ENCODE measurements around the gene SIVA1.

Gene SIVA1

GRCh38 chr14:104742586-104743455, 10.1 kb upstream of the SIVA1 start:
- Histone ChIP-seq H3K9ac (ENCODE audit: insufficient read length, low read depth) (no peak overlapping the region), H3K4me3 (ENCODE audit: insufficient read length, low read depth) (no peak overlapping the region), H3K27me3 (ENCODE audit: insufficient read depth, insufficient read length) (no peaks in the 10 kb centered on the region), H3K36me3 (ENCODE audit: insufficient read depth, insufficient read length, low read length) (peaks cover 3% of the 10 kb centered on the region), H3K4me1 (ENCODE audit: insufficient read depth, insufficient read length) (peaks cover 6% of the 10 kb centered on the region), H3K9me3 (ENCODE audit: insufficient read depth, low read length) (no peaks in the 10 kb centered on the region)
- no peak for DNase-seq (ENCODE audit: low read depth, low spot score)
- TF ChIP-seq ZNF274 (IDR thresholded peaks at IDR 0.05; ENCODE audit: low read depth, low read length) (no peak), YY1 (IDR thresholded peaks at IDR 0.05; ENCODE audit: insufficient read depth, insufficient read length) (no peak), SUZ12 (IDR thresholded peaks at IDR 0.05; ENCODE audit: extremely low read depth, insufficient read depth, insufficient read length) (no peak)

GRCh38 chr14:104743461-104744380, 9.2 kb upstream of the SIVA1 start:
- no peak for TF ChIP-seq SUZ12 (IDR thresholded peaks at IDR 0.05; ENCODE audit: extremely low read depth, insufficient read depth, insufficient read length)
- TF ChIP-seq ZNF274 (IDR thresholded peaks at IDR 0.05; ENCODE audit: low read depth, low read length): no peak
- TF ChIP-seq YY1 (IDR thresholded peaks at IDR 0.05; ENCODE audit: insufficient read depth, insufficient read length): no peak
- H3K36me3 ChIP-seq (ENCODE audit: insufficient read depth, insufficient read length, low read length): peaks cover 3% of the 10 kb centered on the region
- peaks cover 11% of the 10 kb centered on the region for H3K4me1 ChIP-seq (ENCODE audit: insufficient read depth, insufficient read length)
- H3K27me3 ChIP-seq (ENCODE audit: insufficient read depth, insufficient read length): no peaks in the 10 kb centered on the region
- H3K9me3 ChIP-seq (ENCODE audit: insufficient read depth, low read length): no peaks in the 10 kb centered on the region
- no peak for DNase-seq (ENCODE audit: low read depth, low spot score)
- no peak overlapping the region for H3K9ac ChIP-seq (ENCODE audit: insufficient read length, low read depth)
- H3K4me3 ChIP-seq (ENCODE audit: insufficient read length, low read depth): no peak overlapping the region

- Histone ChIP-seq H3K27me3 (ENCODE audit: insufficient read depth, insufficient read length) (no peaks in the 10 kb centered on the region), H3K36me3 (ENCODE audit: insufficient read depth, insufficient read length, low read length) (peaks cover 3% of the 10 kb centered on the region)
- no peak for TF ChIP-seq YY1 (IDR thresholded peaks at IDR 0.05; ENCODE audit: insufficient read depth, insufficient read length)
- no peak for TF ChIP-seq SUZ12 (IDR thresholded peaks at IDR 0.05; ENCODE audit: extremely low read depth, insufficient read depth, insufficient read length)
- no peak for TF ChIP-seq ZNF274 (IDR thresholded peaks at IDR 0.05; ENCODE audit: low read depth, low read length)
Observed at GRCh38 chr14:104744484-104744883, 8.5 kb upstream of the SIVA1 start.

GRCh38 chr14:104745431-104745830, 7.5 kb upstream of the SIVA1 start:
- H3K4me1 ChIP-seq (ENCODE audit: insufficient read depth, insufficient read length): peaks cover 14% of the 10 kb centered on the region
- H3K36me3 ChIP-seq (ENCODE audit: insufficient read depth, insufficient read length, low read length): no peaks in the 10 kb centered on the region
- no peaks in the 10 kb centered on the region for H3K27me3 ChIP-seq (ENCODE audit: insufficient read depth, insufficient read length)
- H3K9me3 ChIP-seq (ENCODE audit: insufficient read depth, low read length): peaks cover 10% of the 10 kb centered on the region; the same call in 1 of the 2 replicates
- no peak overlapping the region for H3K9ac ChIP-seq (ENCODE audit: insufficient read length, low read depth)
- no peak for DNase-seq (ENCODE audit: low read depth, low spot score)
- no peak overlapping the region for H3K4me3 ChIP-seq (ENCODE audit: insufficient read length, low read depth)
- no peak for TF ChIP-seq SUZ12 (IDR thresholded peaks at IDR 0.05; ENCODE audit: extremely low read depth, insufficient read depth, insufficient read length)
- no peak for TF ChIP-seq ZNF274 (IDR thresholded peaks at IDR 0.05; ENCODE audit: low read depth, low read length)

More at GRCh38 chr14:104744484-104744883, 8.5 kb upstream of the SIVA1 start:
- 0 out of 2 replicates have a peak, but pooled peaks cover under 1% of the 10 kb centered on the region for H3K9me3 ChIP-seq (ENCODE audit: insufficient read depth, low read length)
- no peak for DNase-seq (ENCODE audit: low read depth, low spot score)
- H3K9ac ChIP-seq (ENCODE audit: insufficient read length, low read depth): no peak overlapping the region
- H3K4me1 ChIP-seq (ENCODE audit: insufficient read depth, insufficient read length): peaks cover 16% of the 10 kb centered on the region
- H3K4me3 ChIP-seq (ENCODE audit: insufficient read length, low read depth): no peak overlapping the region

- H3K9ac ChIP-seq (ENCODE audit: insufficient read length, low read depth): no peak overlapping the region
- DNase-seq (ENCODE audit: low read depth, low spot score): no peak
- no peak for TF ChIP-seq YY1 (IDR thresholded peaks at IDR 0.05; ENCODE audit: insufficient read depth, insufficient read length)
- no peak for TF ChIP-seq SUZ12 (IDR thresholded peaks at IDR 0.05; ENCODE audit: extremely low read depth, insufficient read depth, insufficient read length)
- no peak for TF ChIP-seq ZNF274 (IDR thresholded peaks at IDR 0.05; ENCODE audit: low read depth, low read length)
- H3K9me3 ChIP-seq (ENCODE audit: insufficient read depth, low read length): peaks cover 17% of the 10 kb centered on the region; the same call in 1 of the 2 replicates
- H3K27me3 ChIP-seq (ENCODE audit: insufficient read depth, insufficient read length): no peaks in the 10 kb centered on the region
- H3K36me3 ChIP-seq (ENCODE audit: insufficient read depth, insufficient read length, low read length): no peaks in the 10 kb centered on the region
- peaks cover 14% of the 10 kb centered on the region for H3K4me1 ChIP-seq (ENCODE audit: insufficient read depth, insufficient read length)
- no peak overlapping the region for H3K4me3 ChIP-seq (ENCODE audit: insufficient read length, low read depth)
Observed at GRCh38 chr14:104746071-104746545, 6.8 kb upstream of the SIVA1 start.

GRCh38 chr14:104746934-104747481, 5.9 kb upstream of the SIVA1 start:
- peaks cover 14% of the 10 kb centered on the region for H3K4me1 ChIP-seq (ENCODE audit: insufficient read depth, insufficient read length)
- H3K27me3 ChIP-seq (ENCODE audit: insufficient read depth, insufficient read length): no peaks in the 10 kb centered on the region
- no peaks in the 10 kb centered on the region for H3K36me3 ChIP-seq (ENCODE audit: insufficient read depth, insufficient read length, low read length)
- no peak overlapping the region for H3K4me3 ChIP-seq (ENCODE audit: insufficient read length, low read depth)
- no peak overlapping the region for H3K9ac ChIP-seq (ENCODE audit: insufficient read length, low read depth)
- TF ChIP-seq YY1 (IDR thresholded peaks at IDR 0.05; ENCODE audit: insufficient read depth, insufficient read length) (no peak), ZNF274 (IDR thresholded peaks at IDR 0.05; ENCODE audit: low read depth, low read length) (no peak), SUZ12 (IDR thresholded peaks at IDR 0.05; ENCODE audit: extremely low read depth, insufficient read depth, insufficient read length) (no peak)
- no peak for DNase-seq (ENCODE audit: low read depth, low spot score)
- H3K9me3 ChIP-seq (ENCODE audit: insufficient read depth, low read length): peaks cover 26% of the 10 kb centered on the region; the same call in 1 of the 2 replicates

Measured in NT2/D1 (cell line).